Measurements from ENCODE around the gene KIF16B. TPM values are rescaled to one million over a fixed set of nuclear protein-coding genes. Genes with fewer than 3 reads are reported as not detected.

Gene KIF16B
- total and polyA plus RNA-seq, 10 of the 15 experiments (the other 5 are each of a cell fraction or from before 2014, with no cell fraction given), result 0.21 to 5.2 (median 3.0) TPM

- Histone ChIP-seq H3K4me1 (ENCODE audit: control insufficient read depth, insufficient read depth, low read length) (peaks cover 5% of the 10 kb centered on the region), H3K27ac (ENCODE audit: control insufficient read depth, insufficient read depth) (no peak overlapping the region), H2AFZ (ENCODE audit: control insufficient read depth, low read depth, low read length) (no peak overlapping the region), H4K20me1 (ENCODE audit: control insufficient read depth, insufficient read depth) (no peaks in the 10 kb centered on the region), H3K9me3 (replicated peaks; ENCODE audit: control insufficient read depth, insufficient read depth, low read length) (no peaks in the 10 kb centered on the region), H3K36me3 (ENCODE audit: control insufficient read depth in 2 of 2, insufficient read depth in 2 of 2, low read length in 1 of 2) (no peaks in the 10 kb centered on the region), H3K9ac (ENCODE audit: control insufficient read depth, insufficient read depth, low read length) (no peak overlapping the region), H3K27me3 (replicated peaks in 1 of 2; ENCODE audit: control insufficient read depth in 2 of 2, insufficient read depth in 2 of 2, low read length in 1 of 2) (no peaks in the 10 kb centered on the region), H3K4me2 (ENCODE audit: control insufficient read depth, insufficient read depth) (no peak overlapping the region), H3K4me3 (no peak overlapping the region), H3K79me2 (ENCODE audit: control insufficient read depth, insufficient read depth, low read length) (no peaks in the 10 kb centered on the region)
- ChIA-PET CTCF (no interaction called here), SMC1A (ENCODE audit: uncharacterized antibody, unreplicated experiment) (no interaction called here), RAD21 (ENCODE audit: unreplicated experiment) (no interaction called here), POLR2A (no interaction called here)
- in situ Hi-C loops (cut with MboI), result no loop called here
- FAIRE-seq (no peak), DNase-seq (ENCODE audit: low read depth, low spot score) (no peak), ATAC-seq (no peak)
- BruUV-seq (replicated peaks), result no TSS peak
- 73% methylated on average over 4 of the region's 4 CpGs for WGBS (ENCODE audit: insufficient coverage, insufficient replicate concordance, low lambda C conversion rate, missing lambda C conversion rate)
- intact Hi-C loops (cut with micrococcal nuclease; ENCODE audit: unreplicated experiment), result no loop called here
- TF ChIP-seq JUND (IDR thresholded peaks at IDR 0.05; ENCODE audit: low read depth, low read length) (no peak), ZNF24 (IDR thresholded peaks at IDR 0.05) (no peak), WRNIP1 (IDR thresholded peaks at IDR 0.05; ENCODE audit: borderline replicate concordance, low read depth, low read length) (no peak), JUNB (IDR thresholded peaks at IDR 0.05) (no peak), CREB1 (IDR thresholded peaks at IDR 0.05; ENCODE audit: low read depth) (no peak), ATF2 (IDR thresholded peaks at IDR 0.05; ENCODE audit: low read length) (no peak), RELB (IDR thresholded peaks at IDR 0.05; ENCODE audit: low read depth) (no peak), KDM1A (IDR thresholded peaks at IDR 0.05; ENCODE audit: borderline replicate concordance) (no peak), SMARCA5 (IDR thresholded peaks at IDR 0.05) (no peak), E2F4 (IDR thresholded peaks at IDR 0.05; ENCODE audit: low read depth, low read length) (no peak), CBFB (IDR thresholded peaks at IDR 0.05; ENCODE audit: low read depth) (no peak), EGR1 (IDR thresholded peaks at IDR 0.05; ENCODE audit: borderline replicate concordance in 1 of 2, low read depth in 2 of 2, low read length in 2 of 2) (no peak), NR2C1 (IDR thresholded peaks at IDR 0.05) (no peak), MTA2 (IDR thresholded peaks at IDR 0.05; ENCODE audit: low read depth) (no peak), STAT1 (conservative IDR thresholded peaks at IDR 0.05) (no peak), ASH2L (IDR thresholded peaks at IDR 0.05; ENCODE audit: borderline replicate concordance, low read depth) (no peak), ZNF207 (IDR thresholded peaks at IDR 0.05; ENCODE audit: borderline replicate concordance) (no peak), MYC (IDR thresholded peaks at IDR 0.05; ENCODE audit: insufficient read depth, insufficient read length, insufficient replicate concordance, low read length, severe bottlenecking) (no peak)
Measured at GRCh38 chr20:16397086-16397485, 176.2 kb downstream of the KIF16B start.

Data from GM12878 (cell line).